Activated T-cell treated with anti-CD3 and anti-CD28 coated beads for 4 hours (primary cell): ENCODE results near the gene ATP6V1G3.
"Not testable (repeated sequence)": the region's sequence is repeated elsewhere in the genome, so short reads cannot be mapped to it uniquely, and the experiment has no call there.

Experiments
- DNase-seq: peaks from one replicate; pipeline ENCODE4 v3.0.0-alpha.2; 2020

Gene ATP6V1G3

DNA sequence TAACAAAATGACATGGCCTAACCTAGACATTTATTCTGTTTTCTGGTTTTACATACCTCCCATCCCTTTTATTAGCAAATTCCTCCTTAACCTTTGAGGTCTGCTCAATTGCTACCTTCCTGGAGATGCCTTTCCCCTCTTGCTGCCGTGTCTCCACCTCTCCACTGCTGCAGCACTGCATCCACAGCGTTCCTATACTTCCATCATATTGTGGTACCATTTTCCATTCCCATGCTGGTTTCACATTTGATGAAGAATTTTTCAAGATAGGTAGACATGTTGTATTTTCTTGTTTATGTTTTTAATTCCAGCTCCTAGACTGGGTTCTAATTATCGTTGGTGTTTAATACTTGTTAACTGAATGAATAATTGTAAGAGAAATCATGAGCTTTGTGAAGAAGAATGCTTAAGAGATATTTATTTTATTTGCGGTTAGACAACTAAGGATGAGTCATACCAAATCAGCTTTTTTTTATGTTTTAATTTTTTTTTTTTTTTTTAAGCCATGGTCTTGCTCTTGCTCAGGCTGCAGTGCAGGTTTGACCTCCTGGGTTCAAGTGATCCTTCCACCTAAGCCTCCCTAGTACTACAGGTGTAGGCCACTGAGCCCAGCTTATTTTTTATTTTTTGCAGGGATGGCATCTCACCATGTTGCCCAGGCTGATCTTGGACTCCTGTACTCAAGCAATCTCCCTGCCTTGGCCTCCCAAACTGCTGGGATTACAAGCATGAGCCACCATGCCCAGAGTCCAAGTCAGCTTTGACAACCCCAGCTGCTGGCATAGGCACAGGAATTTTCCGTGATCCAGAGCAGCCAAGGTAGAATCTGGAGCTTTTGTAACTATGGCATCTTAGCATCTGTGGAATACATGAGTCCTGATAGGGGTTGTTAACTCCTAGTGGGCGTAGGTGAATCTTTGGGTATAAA is 44.0 kb downstream of the ATP6V1G3 start:
- DNase-seq = no peak

DNA sequence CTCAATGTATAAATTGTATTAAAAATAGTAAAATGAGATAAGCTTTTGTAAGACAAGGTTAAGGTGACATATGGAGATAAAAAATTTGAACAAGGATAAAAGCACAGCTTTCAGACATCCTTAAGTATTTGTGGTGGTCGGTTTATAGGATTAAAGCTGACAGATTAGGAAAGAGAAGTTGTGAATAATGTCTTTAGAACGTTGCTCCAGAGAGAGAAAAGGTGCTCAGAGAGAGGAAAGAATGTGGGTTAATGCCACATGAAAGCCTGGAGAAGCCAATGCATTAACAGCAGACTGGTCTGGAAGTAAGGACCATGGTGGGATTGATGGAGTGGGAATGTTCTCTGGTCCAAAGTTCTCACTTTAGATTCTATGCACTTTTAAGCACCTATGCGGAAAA is 44.8 kb downstream of the ATP6V1G3 start:
- no peak for DNase-seq

- DNase-seq = no peak
These were observed 45.8 kb downstream of the ATP6V1G3 start for GRCh38 chr1:198494658-198495103.

GRCh38 chr1:198494139-198494538 is 46.3 kb downstream of the ATP6V1G3 start:
- no peak for DNase-seq

DNA sequence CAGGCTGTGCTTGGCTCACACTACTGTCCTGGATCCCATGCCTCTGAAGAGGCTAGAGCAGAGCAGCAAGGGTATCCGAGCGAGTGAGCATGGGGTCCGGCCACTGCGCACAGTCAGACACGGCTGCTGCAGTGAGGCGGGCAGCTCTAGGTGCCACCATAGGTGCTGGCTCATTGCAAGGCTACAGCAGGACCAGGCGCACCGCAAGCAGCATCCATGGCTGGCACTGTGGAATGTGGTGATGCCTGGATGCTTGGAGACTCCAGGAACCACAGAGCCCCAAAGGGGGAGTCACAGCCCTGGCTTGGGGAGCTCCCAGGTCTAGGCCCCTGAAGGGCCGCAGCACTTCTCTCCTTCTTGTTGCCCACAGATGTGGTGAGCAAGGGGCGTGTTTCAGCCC is 47.2 kb downstream of the ATP6V1G3 start:
- no peak for DNase-seq

DNA sequence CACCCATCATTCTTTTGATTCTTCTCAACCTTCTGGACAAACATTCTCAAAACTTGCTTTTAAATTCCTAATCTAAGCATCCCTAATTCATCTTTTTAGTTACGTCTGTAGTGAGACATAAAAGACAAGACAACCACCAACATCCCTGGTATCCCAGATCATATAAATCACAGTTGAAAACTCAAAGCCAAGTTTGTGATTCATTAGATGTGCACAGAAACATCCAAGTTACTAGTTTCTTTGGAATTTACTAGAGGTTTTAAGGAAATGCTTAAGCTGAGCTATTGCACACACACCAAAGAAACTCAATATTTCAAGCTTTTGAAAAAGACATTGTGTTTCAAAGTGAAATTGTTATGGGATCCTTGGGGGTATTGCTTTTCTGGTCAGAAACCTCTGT is 47.6 kb downstream of the ATP6V1G3 start:
- no peak for DNase-seq

GRCh38 chr1:198491596-198491995 is 48.9 kb downstream of the ATP6V1G3 start:
- DNase-seq = no peak

DNA sequence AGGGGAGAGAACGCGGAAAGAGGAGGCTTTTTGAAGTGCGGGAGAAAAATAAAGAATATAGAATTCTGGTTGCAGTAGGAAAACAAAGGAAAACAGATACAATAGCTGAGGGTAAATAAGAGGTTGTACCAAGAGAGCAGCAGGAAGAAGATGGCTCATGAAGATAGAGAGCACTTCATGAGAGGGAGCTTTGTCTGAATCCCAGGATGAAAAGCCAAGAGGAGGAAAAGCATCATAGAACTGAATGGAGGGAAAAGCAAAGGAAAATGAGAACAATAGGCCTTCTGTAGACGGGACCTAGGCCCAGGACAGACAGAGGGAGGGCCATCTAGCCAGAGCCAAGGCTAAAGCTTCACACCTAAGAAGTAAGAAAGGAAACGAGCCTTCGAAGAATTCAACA is 49.5 kb downstream of the ATP6V1G3 start:
- DNase-seq = no peak

DNA sequence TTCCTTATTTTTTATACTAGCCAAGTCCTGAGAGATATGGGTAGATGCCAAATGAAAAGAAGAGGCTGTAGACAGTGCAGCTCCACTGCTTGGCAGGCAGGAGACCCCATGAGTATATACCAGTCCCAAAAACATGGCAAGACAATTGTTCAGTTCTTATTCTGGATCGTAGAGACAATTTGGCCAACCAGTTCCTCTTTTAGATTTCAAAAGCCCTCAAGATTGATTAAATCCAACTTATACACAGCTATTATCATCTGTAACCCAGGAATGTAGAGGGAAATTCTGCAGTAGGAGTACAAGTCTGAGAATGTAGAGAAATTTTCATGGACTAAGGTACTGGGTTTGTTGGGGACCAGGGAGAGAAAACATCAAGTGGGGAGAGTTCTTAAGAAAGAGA is 50.3 kb downstream of the ATP6V1G3 start:
- no peak for DNase-seq

DNA sequence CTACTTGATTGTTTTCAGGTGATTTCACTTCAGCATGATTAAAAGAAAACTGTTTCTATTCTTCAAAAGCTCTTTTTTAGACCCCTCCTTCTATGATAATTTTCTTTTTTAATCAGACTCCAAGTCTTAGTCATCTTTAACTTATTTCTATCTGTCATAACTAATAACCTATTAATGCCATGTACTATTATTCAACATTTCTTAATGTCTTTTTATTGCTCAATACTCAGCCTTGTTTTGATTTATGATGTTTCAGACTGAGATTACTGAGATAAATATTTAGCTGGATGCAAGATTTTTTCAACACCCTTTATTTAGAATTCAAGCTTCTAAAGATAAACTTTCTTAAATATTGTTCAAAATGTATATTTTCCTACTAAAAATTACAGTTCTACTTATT is 53.6 kb downstream of the ATP6V1G3 start:
- no peak for DNase-seq

- DNase-seq = no peak
These were observed 56.8 kb downstream of the ATP6V1G3 start for GRCh38 chr1:198483645-198484044.

DNA sequence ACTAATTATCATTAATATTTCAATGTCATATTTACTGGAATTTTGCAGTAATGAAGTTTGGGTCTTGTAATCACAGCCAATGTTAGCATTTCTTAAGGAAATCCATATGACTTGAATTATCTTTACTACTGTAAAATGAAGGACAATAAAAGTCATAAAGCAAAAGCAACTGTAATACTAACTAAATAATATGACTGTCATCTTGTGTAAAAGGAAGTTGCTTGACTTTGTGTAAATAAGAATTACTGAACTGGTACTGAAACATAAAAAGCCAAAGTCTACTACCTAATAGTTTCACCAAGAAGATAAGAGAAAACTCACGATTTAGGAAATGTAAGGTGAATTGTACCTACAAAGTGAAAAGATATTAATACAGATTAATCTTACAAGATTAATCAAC is 57.5 kb downstream of the ATP6V1G3 start:
- no peak for DNase-seq

- DNase-seq = no peak
These were observed 58.8 kb downstream of the ATP6V1G3 start for GRCh38 chr1:198481661-198482060.

GRCh38 chr1:198480876-198481275 is 59.6 kb downstream of the ATP6V1G3 start:
- no peak for DNase-seq

GRCh38 chr1:198477354-198477753 is 63.1 kb downstream of the ATP6V1G3 start:
- DNase-seq = not testable (repeated sequence)
